ENCODE measurements around the gene ADGRG3.

ADGRG3 gene

GRCh38 chr16:57640612-57641011 lies 27.5 kb upstream of the ADGRG3 start:
- peaks cover 7 to 89% (median 82%) of the 10 kb centered on the region in 4 experiments for H3K4me1 ChIP-seq (ENCODE audit: control extremely low read depth in 1 of 4, control insufficient read depth in 4 of 4, insufficient read depth in 4 of 4, low read length in 3 of 4)
- H3K27ac ChIP-seq (ENCODE audit: insufficient read depth in 1 of 2, low read depth in 1 of 2, low read length in 2 of 2, poor library complexity in 1 of 2, severe bottlenecking in 2 of 2): peak overlapping the region in 1 of 2 experiments; percentile 6
- DNase-seq: no peak
- no peaks in the 10 kb centered on the region for H3K9me3 ChIP-seq (ENCODE audit: control extremely low read depth in 1 of 5, control insufficient read depth in 4 of 5, insufficient read depth in 2 of 5, low read depth in 1 of 5, low read length in 4 of 5)
- ChIA-PET POLR2A (interaction anchor here (0.8 kb wide), 1 partner anchor 49 kb away, joined by 3 read pairs; no protein-coding TSS in a partner anchor), CTCF (interaction anchor here (1.0 to 12.5 kb wide), 8 partner anchors 7 to 364 kb away, joined by 3 to 108 read pairs (median 22); partner anchors contain the start of gene ADGRG1)
- peaks cover 3 to 41% (median 20%) of the 10 kb centered on the region in 4 experiments for H3K36me3 ChIP-seq (ENCODE audit: control insufficient read depth in 4 of 4, insufficient read depth in 4 of 4, low read length in 3 of 4)
- H3K4me3 ChIP-seq (ENCODE audit: control insufficient read depth in 1 of 7, extremely low read depth in 1 of 7, insufficient read depth in 4 of 7, low read depth in 2 of 7, low read length in 6 of 7): no peak overlapping the region
- WGBS (ENCODE audit: insufficient coverage): 59% methylated on average over 6 of the region's 8 CpGs
- H3K27me3 ChIP-seq (replicated peaks in 2 of 5; ENCODE audit: control insufficient read depth in 4 of 5, insufficient read depth in 5 of 5, low read length in 4 of 5): no peaks in the 10 kb centered on the region

- ChIA-PET CTCF (interaction anchor here (0.7 to 12.5 kb wide), 5 partner anchors 8 to 66 kb away, joined by 3 to 108 read pairs (median 36); partner anchors contain the start of gene ADGRG1), POLR2A (no interaction called here)
- Histone ChIP-seq H3K9me3 (ENCODE audit: control extremely low read depth in 1 of 5, control insufficient read depth in 4 of 5, insufficient read depth in 2 of 5, low read depth in 1 of 5, low read length in 4 of 5) (no peaks in the 10 kb centered on the region), H3K4me3 (ENCODE audit: control insufficient read depth in 1 of 7, extremely low read depth in 1 of 7, insufficient read depth in 4 of 7, low read depth in 2 of 7, low read length in 6 of 7) (no peak overlapping the region), H3K4me1 (ENCODE audit: control extremely low read depth in 1 of 4, control insufficient read depth in 4 of 4, insufficient read depth in 4 of 4, low read length in 3 of 4) (peaks cover 7 to 87% (median 83%) of the 10 kb centered on the region in 4 experiments), H3K27me3 (replicated peaks in 2 of 5; ENCODE audit: control insufficient read depth in 4 of 5, insufficient read depth in 5 of 5, low read length in 4 of 5) (no peaks in the 10 kb centered on the region), H3K36me3 (ENCODE audit: control insufficient read depth in 4 of 4, insufficient read depth in 4 of 4, low read length in 3 of 4) (peaks cover 3 to 40% (median 21%) of the 10 kb centered on the region in 4 experiments), H3K27ac (ENCODE audit: insufficient read depth in 1 of 2, low read depth in 1 of 2, low read length in 2 of 2, poor library complexity in 1 of 2, severe bottlenecking in 2 of 2) (peak overlapping the region; percentile 62 to 81)
- peak in 1 of 3 donors; percentile 45 for DNase-seq
- WGBS (ENCODE audit: insufficient coverage): 76% methylated on average over 9 of the region's 11 CpGs
Observed at GRCh38 chr16:57642160-57643135, 25.7 kb upstream of the ADGRG3 start.

GRCh38 chr16:57643147-57643874 lies 24.8 kb upstream of the ADGRG3 start:
- Histone ChIP-seq H3K4me1 (ENCODE audit: control extremely low read depth in 1 of 4, control insufficient read depth in 4 of 4, insufficient read depth in 4 of 4, low read length in 3 of 4) (peaks cover 7 to 87% (median 85%) of the 10 kb centered on the region in 4 experiments), H3K27ac (ENCODE audit: insufficient read depth in 1 of 2, low read depth in 1 of 2, low read length in 2 of 2, poor library complexity in 1 of 2, severe bottlenecking in 2 of 2) (peak overlapping the region; percentile 62 to 81), H3K27me3 (replicated peaks in 2 of 5; ENCODE audit: control insufficient read depth in 4 of 5, insufficient read depth in 5 of 5, low read length in 4 of 5) (no peaks in the 10 kb centered on the region), H3K9me3 (ENCODE audit: control extremely low read depth in 1 of 5, control insufficient read depth in 4 of 5, insufficient read depth in 2 of 5, low read depth in 1 of 5, low read length in 4 of 5) (no peaks in the 10 kb centered on the region), H3K4me3 (ENCODE audit: control insufficient read depth in 1 of 7, extremely low read depth in 1 of 7, insufficient read depth in 4 of 7, low read depth in 2 of 7, low read length in 6 of 7) (peak overlapping the region in 3 of 7 experiments; percentile 8 to 28 (median 19)), H3K36me3 (ENCODE audit: control insufficient read depth in 4 of 4, insufficient read depth in 4 of 4, low read length in 3 of 4) (peaks cover 3 to 41% (median 21%) of the 10 kb centered on the region in 4 experiments)
- ChIA-PET CTCF (interaction anchor here (0.6 to 12.5 kb wide), 10 partner anchors 9 to 67 kb away, joined by 3 to 108 read pairs (median 4); partner anchors contain the start of gene ADGRG1), POLR2A (interaction anchor here (0.5 to 1.2 kb wide), 3 partner anchors 13 to 102 kb away, joined by 3 to 7 read pairs (median 4); no protein-coding TSS in a partner anchor)
- no peak for DNase-seq
- WGBS (ENCODE audit: insufficient coverage): 51% methylated on average over 4 of the region's 7 CpGs

GRCh38 chr16:57643910-57644309 lies 24.2 kb upstream of the ADGRG3 start:
- Histone ChIP-seq H3K4me1 (ENCODE audit: control extremely low read depth in 1 of 4, control insufficient read depth in 4 of 4, insufficient read depth in 4 of 4, low read length in 3 of 4) (peaks cover 7 to 87% (median 85%) of the 10 kb centered on the region in 4 experiments), H3K9me3 (ENCODE audit: control extremely low read depth in 1 of 5, control insufficient read depth in 4 of 5, insufficient read depth in 2 of 5, low read depth in 1 of 5, low read length in 4 of 5) (no peaks in the 10 kb centered on the region), H3K27ac (ENCODE audit: insufficient read depth in 1 of 2, low read depth in 1 of 2, low read length in 2 of 2, poor library complexity in 1 of 2, severe bottlenecking in 2 of 2) (peak overlapping the region; percentile 62 to 81), H3K36me3 (ENCODE audit: control insufficient read depth in 4 of 4, insufficient read depth in 4 of 4, low read length in 3 of 4) (peaks cover 3 to 45% (median 21%) of the 10 kb centered on the region in 4 experiments), H3K4me3 (ENCODE audit: control insufficient read depth in 1 of 7, extremely low read depth in 1 of 7, insufficient read depth in 4 of 7, low read depth in 2 of 7, low read length in 6 of 7) (peak overlapping the region in 2 of 7 experiments; percentile 26 to 33), H3K27me3 (replicated peaks in 2 of 5; ENCODE audit: control insufficient read depth in 4 of 5, insufficient read depth in 5 of 5, low read length in 4 of 5) (no peaks in the 10 kb centered on the region)
- DNase-seq: peak; percentile 52 to 91 (median 85)
- CTCF ChIA-PET: interaction anchor here (0.6 to 12.5 kb wide), 9 partner anchors 10 to 67 kb away, joined by 3 to 108 read pairs (median 4); partner anchors contain the start of gene ADGRG1
- POLR2A ChIA-PET: interaction anchor here (1.2 kb wide), 2 partner anchors 13 to 46 kb away, joined by 3 to 4 read pairs; no protein-coding TSS in a partner anchor
- WGBS (ENCODE audit: insufficient coverage): 6% methylated on average over 7 of the region's 9 CpGs

GRCh38 chr16:57644383-57645014 lies 23.6 kb upstream of the ADGRG3 start:
- CTCF ChIA-PET: interaction anchor here (1.0 to 12.5 kb wide), 11 partner anchors 8 to 68 kb away, joined by 3 to 500 read pairs (median 36); partner anchors contain the start of gene ADGRG1

GRCh38 chr16:57645169-57645568 lies 22.9 kb upstream of the ADGRG3 start:
- peaks cover 4 to 50% (median 22%) of the 10 kb centered on the region in 4 experiments for H3K36me3 ChIP-seq (ENCODE audit: control insufficient read depth in 4 of 4, insufficient read depth in 4 of 4, low read length in 3 of 4)
- WGBS (ENCODE audit: insufficient coverage): 32% methylated on average over 9 of the region's 10 CpGs
- H3K4me3 ChIP-seq (ENCODE audit: control insufficient read depth in 1 of 7, extremely low read depth in 1 of 7, insufficient read depth in 4 of 7, low read depth in 2 of 7, low read length in 6 of 7): no peak overlapping the region
- no peaks in the 10 kb centered on the region for H3K27me3 ChIP-seq (replicated peaks in 2 of 5; ENCODE audit: control insufficient read depth in 4 of 5, insufficient read depth in 5 of 5, low read length in 4 of 5)
- no peaks in the 10 kb centered on the region for H3K9me3 ChIP-seq (ENCODE audit: control extremely low read depth in 1 of 5, control insufficient read depth in 4 of 5, insufficient read depth in 2 of 5, low read depth in 1 of 5, low read length in 4 of 5)
- POLR2A ChIA-PET: interaction anchor here (0.7 to 2.2 kb wide), 5 partner anchors 11 to 103 kb away, joined by 3 to 7 read pairs (median 4); partner anchors contain the start of gene ADGRG5
- H3K27ac ChIP-seq (ENCODE audit: insufficient read depth in 1 of 2, low read depth in 1 of 2, low read length in 2 of 2, poor library complexity in 1 of 2, severe bottlenecking in 2 of 2): no peak overlapping the region
- CTCF ChIA-PET: interaction anchor here (1.0 to 11.4 kb wide), 8 partner anchors 9 to 58 kb away, joined by 3 to 500 read pairs (median 5); partner anchors contain the start of genes ADGRG1 and DRC7
- peaks cover 7 to 86% (median 79%) of the 10 kb centered on the region in 4 experiments for H3K4me1 ChIP-seq (ENCODE audit: control extremely low read depth in 1 of 4, control insufficient read depth in 4 of 4, insufficient read depth in 4 of 4, low read length in 3 of 4)
- DNase-seq: no peak

More at GRCh38 chr16:57644383-57645014, 23.6 kb upstream of the ADGRG3 start:
- WGBS (ENCODE audit: insufficient coverage): 84% methylated on average over 9 of the region's 11 CpGs
- no peak overlapping the region for H3K27ac ChIP-seq (ENCODE audit: insufficient read depth in 1 of 2, low read depth in 1 of 2, low read length in 2 of 2, poor library complexity in 1 of 2, severe bottlenecking in 2 of 2)
- POLR2A ChIA-PET: interaction anchor here (1.2 to 1.4 kb wide), 3 partner anchors 12 to 46 kb away, joined by 3 to 4 read pairs (median 3); no protein-coding TSS in a partner anchor
- peaks cover 7 to 86% (median 82%) of the 10 kb centered on the region in 4 experiments for H3K4me1 ChIP-seq (ENCODE audit: control extremely low read depth in 1 of 4, control insufficient read depth in 4 of 4, insufficient read depth in 4 of 4, low read length in 3 of 4)
- peak overlapping the region in 1 of 7 experiments; percentile 26 for H3K4me3 ChIP-seq (ENCODE audit: control insufficient read depth in 1 of 7, extremely low read depth in 1 of 7, insufficient read depth in 4 of 7, low read depth in 2 of 7, low read length in 6 of 7)
- no peaks in the 10 kb centered on the region for H3K9me3 ChIP-seq (ENCODE audit: control extremely low read depth in 1 of 5, control insufficient read depth in 4 of 5, insufficient read depth in 2 of 5, low read depth in 1 of 5, low read length in 4 of 5)
- H3K36me3 ChIP-seq (ENCODE audit: control insufficient read depth in 4 of 4, insufficient read depth in 4 of 4, low read length in 3 of 4): peaks cover 3 to 45% (median 21%) of the 10 kb centered on the region in 4 experiments
- DNase-seq: no peak
- H3K27me3 ChIP-seq (replicated peaks in 2 of 5; ENCODE audit: control insufficient read depth in 4 of 5, insufficient read depth in 5 of 5, low read length in 4 of 5): no peaks in the 10 kb centered on the region
